PC-9 (cell line): ENCODE data around the gene POTEM.
"Not testable (repeated sequence)": the region's sequence is repeated elsewhere in the genome, so short reads cannot be mapped to it uniquely, and the experiment has no call there.

Source experiments
- EZH2 ChIP-seq: fragments of 200-600 bp; sonication (generic); IDR thresholded peaks from 2 replicates; pipeline ENCODE4 v1.8.0; 2017; ENCODE audit warnings: antibody characterized with exemption, low read depth
- TF ChIP-seq, protein P1 (sequence below): fragments of 200-600 bp; sonication (generic); conservative IDR thresholded peaks from 2 replicates; pipeline ENCODE4 v1.6.1; 2017; ENCODE audit warnings: mixed run types, antibody characterized with exemption, mild to moderate bottlenecking, moderate library complexity

- TF ChIP-seq, protein P1, sequence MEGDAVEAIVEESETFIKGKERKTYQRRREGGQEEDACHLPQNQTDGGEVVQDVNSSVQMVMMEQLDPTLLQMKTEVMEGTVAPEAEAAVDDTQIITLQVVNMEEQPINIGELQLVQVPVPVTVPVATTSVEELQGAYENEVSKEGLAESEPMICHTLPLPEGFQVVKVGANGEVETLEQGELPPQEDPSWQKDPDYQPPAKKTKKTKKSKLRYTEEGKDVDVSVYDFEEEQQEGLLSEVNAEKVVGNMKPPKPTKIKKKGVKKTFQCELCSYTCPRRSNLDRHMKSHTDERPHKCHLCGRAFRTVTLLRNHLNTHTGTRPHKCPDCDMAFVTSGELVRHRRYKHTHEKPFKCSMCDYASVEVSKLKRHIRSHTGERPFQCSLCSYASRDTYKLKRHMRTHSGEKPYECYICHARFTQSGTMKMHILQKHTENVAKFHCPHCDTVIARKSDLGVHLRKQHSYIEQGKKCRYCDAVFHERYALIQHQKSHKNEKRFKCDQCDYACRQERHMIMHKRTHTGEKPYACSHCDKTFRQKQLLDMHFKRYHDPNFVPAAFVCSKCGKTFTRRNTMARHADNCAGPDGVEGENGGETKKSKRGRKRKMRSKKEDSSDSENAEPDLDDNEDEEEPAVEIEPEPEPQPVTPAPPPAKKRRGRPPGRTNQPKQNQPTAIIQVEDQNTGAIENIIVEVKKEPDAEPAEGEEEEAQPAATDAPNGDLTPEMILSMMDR = not testable (repeated sequence)
- not testable (repeated sequence) for TF ChIP-seq EZH2
These were observed 28.5 kb upstream of the POTEM start for GRCh38 chr14:18938733-18939132.
